GF-D8 (cell line): ENCODE measurements around the gene SHB.

ENCODE experiments used
- DNase-seq: peaks from one replicate; lab custom pipeline; 2025; lab: John Stamatoyannopoulos, UW

SHB gene

GRCh38 chr9:37951671-37952449, 117.2 kb downstream of the SHB start:
- DNase-seq, result no peak

- no peak for DNase-seq
Observed at GRCh38 chr9:37950561-37950960, 118.5 kb downstream of the SHB start.

- no peak for DNase-seq
Observed at GRCh38 chr9:37949576-37949975, 119.5 kb downstream of the SHB start.

GRCh38 chr9:37948417-37948980, 120.5 kb downstream of the SHB start:
- no peak for DNase-seq

GRCh38 chr9:37947977-37948376, 121.0 kb downstream of the SHB start:
- no peak for DNase-seq

- DNase-seq, result no peak
Observed at GRCh38 chr9:37947471-37947870, 121.6 kb downstream of the SHB start.

- DNase-seq, result no peak
Observed at GRCh38 chr9:37946971-37947370, 122.1 kb downstream of the SHB start.

- DNase-seq, result no peak
Observed at GRCh38 chr9:37946041-37946440, 123.0 kb downstream of the SHB start.

GRCh38 chr9:37944671-37945481, 124.2 kb downstream of the SHB start:
- DNase-seq, result no peak

- no peak for DNase-seq
Observed at GRCh38 chr9:37944266-37944650, 124.8 kb downstream of the SHB start.

GRCh38 chr9:37943345-37944265, 125.4 kb downstream of the SHB start:
- no peak for DNase-seq

- DNase-seq, result no peak
Observed at GRCh38 chr9:37942621-37943344, 126.2 kb downstream of the SHB start.

- DNase-seq, result no peak
Observed at GRCh38 chr9:37941253-37941652, 127.8 kb downstream of the SHB start.

GRCh38 chr9:37939575-37940095, 129.4 kb downstream of the SHB start:
- no peak for DNase-seq

- no peak for DNase-seq
Observed at GRCh38 chr9:37938121-37938891, 130.7 kb downstream of the SHB start.

GRCh38 chr9:37937366-37937765, 131.7 kb downstream of the SHB start:
- DNase-seq, result no peak

- no peak for DNase-seq
Observed at GRCh38 chr9:37936965-37937364, 132.1 kb downstream of the SHB start.

GRCh38 chr9:37936376-37936775, 132.7 kb downstream of the SHB start:
- DNase-seq, result no peak

- DNase-seq, result no peak
Observed at GRCh38 chr9:37935096-37935495, 133.9 kb downstream of the SHB start.

GRCh38 chr9:37931592-37931991, 137.4 kb downstream of the SHB start:
- no peak for DNase-seq
